ENCODE data around the gene RPA1.
"Not testable (repeated sequence)": the region's sequence is repeated elsewhere in the genome, so short reads cannot be mapped to it uniquely, and the experiment has no call there.

The RPA1 gene

GRCh38 chr17:1787301-1787902 is 42.4 kb upstream of the RPA1 start:
- no peak for TF ChIP-seq CTCF (IDR thresholded peaks at IDR 0.05; ENCODE audit: low read depth, low read length, missing control alignments)
- no peak overlapping the region for H3K4me3 ChIP-seq (ENCODE audit: low read depth, low read length)
- in situ Hi-C loops (cut with HindIII; ENCODE audit: low sequenced_read_pairs), result loop anchor here (10.0 kb wide), 2 partner anchors 133 to 207 kb away; no protein-coding TSS in a partner anchor
- peak; percentile 84 for DNase-seq (ENCODE audit: low read depth)

- no peak overlapping the region for H3K4me3 ChIP-seq (ENCODE audit: low read depth, low read length)
- in situ Hi-C loops (cut with HindIII; ENCODE audit: low sequenced_read_pairs), result loop anchor here (10.0 kb wide), 2 partner anchors 135 to 205 kb away; no protein-coding TSS in a partner anchor
- no peak for DNase-seq (ENCODE audit: low read depth)
- TF ChIP-seq CTCF (IDR thresholded peaks at IDR 0.05; ENCODE audit: low read depth, low read length, missing control alignments), result no peak
Measured at GRCh38 chr17:1789936-1790335, 39.9 kb upstream of the RPA1 start.

- TF ChIP-seq CTCF (IDR thresholded peaks at IDR 0.05; ENCODE audit: low read depth, low read length, missing control alignments), result no peak
- in situ Hi-C loops (cut with HindIII; ENCODE audit: low sequenced_read_pairs), result no loop called here
- DNase-seq (ENCODE audit: low read depth), result no peak
- H3K4me3 ChIP-seq (ENCODE audit: low read depth, low read length), result no peak overlapping the region
Measured at GRCh38 chr17:1792495-1793446, 37.0 kb upstream of the RPA1 start.

- in situ Hi-C loops (cut with HindIII; ENCODE audit: low sequenced_read_pairs), result no loop called here
Measured at GRCh38 chr17:1793447-1793806, 36.4 kb upstream of the RPA1 start.

GRCh38 chr17:1796800-1797199 is 33.0 kb upstream of the RPA1 start:
- DNase-seq (ENCODE audit: low read depth), result no peak
- in situ Hi-C loops (cut with HindIII; ENCODE audit: low sequenced_read_pairs), result no loop called here
- H3K4me3 ChIP-seq (ENCODE audit: low read depth, low read length), result no peak overlapping the region
- no peak for TF ChIP-seq CTCF (IDR thresholded peaks at IDR 0.05; ENCODE audit: low read depth, low read length, missing control alignments)

More at GRCh38 chr17:1793447-1793806, 36.4 kb upstream of the RPA1 start:
- no peak for DNase-seq (ENCODE audit: low read depth)
- TF ChIP-seq CTCF (IDR thresholded peaks at IDR 0.05; ENCODE audit: low read depth, low read length, missing control alignments), result no peak
- no peak overlapping the region for H3K4me3 ChIP-seq (ENCODE audit: low read depth, low read length)

GRCh38 chr17:1797323-1797722 is 32.5 kb upstream of the RPA1 start:
- in situ Hi-C loops (cut with HindIII; ENCODE audit: low sequenced_read_pairs), result no loop called here
- no peak for DNase-seq (ENCODE audit: low read depth)
- TF ChIP-seq CTCF (IDR thresholded peaks at IDR 0.05; ENCODE audit: low read depth, low read length, missing control alignments), result no peak
- H3K4me3 ChIP-seq (ENCODE audit: low read depth, low read length), result no peak overlapping the region

GRCh38 chr17:1797846-1798245 is 32.0 kb upstream of the RPA1 start:
- H3K4me3 ChIP-seq (ENCODE audit: low read depth, low read length); DNase-seq (ENCODE audit: low read depth); in situ Hi-C loops (cut with HindIII; ENCODE audit: low sequenced_read_pairs): not testable (repeated sequence)
